BLaER1 (cell line): ENCODE data around the gene SVOPL.
"Not testable (repeated sequence)": the region's sequence is repeated elsewhere in the genome, so short reads cannot be mapped to it uniquely, and the experiment has no call there.

Source experiments
- H3K27ac ChIP-seq: shearing (Covaris generic); formaldehyde crosslinking; 2 replicates; pipeline ENCODE4 v1.8.1; 2022
- H3K27me3 ChIP-seq: shearing (Covaris generic); formaldehyde crosslinking; 2 replicates; pipeline ENCODE4 v1.8.1; 2022
- H3K36me3 ChIP-seq: shearing (Covaris generic); formaldehyde crosslinking; 2 replicates; pipeline ENCODE4 v1.8.1; 2022
- H3K4me1 ChIP-seq: shearing (Covaris generic); formaldehyde crosslinking; 2 replicates; pipeline ENCODE4 v1.8.1; 2022
- H3K4me2 ChIP-seq: shearing (Covaris generic); formaldehyde crosslinking; 2 replicates; pipeline ENCODE4 v1.8.1; 2022
- H3K4me3 ChIP-seq: shearing (Covaris generic); formaldehyde crosslinking; 2 replicates; pipeline ENCODE4 v1.8.1; 2022
- H3K9ac ChIP-seq: shearing (Covaris generic); formaldehyde crosslinking; 2 replicates; pipeline ENCODE4 v1.8.1; 2022
- H3K9me3 ChIP-seq: shearing (Covaris generic); formaldehyde crosslinking; 2 replicates; pipeline ENCODE4 v1.8.1; 2022
- H4K20me1 ChIP-seq: shearing (Covaris generic); formaldehyde crosslinking; 2 replicates; pipeline ENCODE4 v1.8.1; 2022
- Cebpa-rat ChIP-seq: shearing (Covaris generic); IDR thresholded peaks from 2 replicates; pipeline ENCODE4 v1.8.1; 2022

Gene SVOPL

GRCh38 chr7:138710536-138711385, 9.6 kb upstream of the SVOPL start:
- Histone ChIP-seq H3K4me1 (no peaks in the 10 kb centered on the region), H3K9me3 (no peaks in the 10 kb centered on the region), H4K20me1 (no peaks in the 10 kb centered on the region), H3K27ac (no peak overlapping the region), H3K4me3 (no peak overlapping the region), H3K4me2 (no peak overlapping the region), H3K36me3 (no peaks in the 10 kb centered on the region), H3K27me3 (no peaks in the 10 kb centered on the region), H3K9ac (no peak overlapping the region)
- TF ChIP-seq Cebpa-rat, result no peak

GRCh38 chr7:138705167-138705566, 4.0 kb upstream of the SVOPL start:
- Histone ChIP-seq H3K9ac (no peak overlapping the region), H4K20me1 (no peaks in the 10 kb centered on the region), H3K27me3 (no peaks in the 10 kb centered on the region), H3K4me3 (no peak overlapping the region), H3K9me3 (no peaks in the 10 kb centered on the region), H3K4me1 (no peaks in the 10 kb centered on the region), H3K36me3 (no peaks in the 10 kb centered on the region), H3K4me2 (no peak overlapping the region), H3K27ac (no peak overlapping the region)
- TF ChIP-seq Cebpa-rat, result no peak

- H3K9ac ChIP-seq, result no peak overlapping the region
- H4K20me1 ChIP-seq, result no peaks in the 10 kb centered on the region
- no peak for TF ChIP-seq Cebpa-rat
- H3K27me3 ChIP-seq, result no peaks in the 10 kb centered on the region
- H3K4me2 ChIP-seq, result no peak overlapping the region
- no peaks in the 10 kb centered on the region for H3K9me3 ChIP-seq
- H3K36me3 ChIP-seq, result no peaks in the 10 kb centered on the region
- H3K27ac ChIP-seq, result no peak overlapping the region
- no peaks in the 10 kb centered on the region for H3K4me1 ChIP-seq
- no peak overlapping the region for H3K4me3 ChIP-seq
These were observed 368 bp upstream of the SVOPL start for GRCh38 chr7:138701537-138701923.

GRCh38 chr7:138699661-138700060, 1.5 kb downstream of the SVOPL start:
- no peak for TF ChIP-seq Cebpa-rat
- Histone ChIP-seq H3K27me3 (no peaks in the 10 kb centered on the region), H3K4me1 (no peaks in the 10 kb centered on the region), H3K4me3 (no peak overlapping the region), H3K27ac (no peak overlapping the region), H4K20me1 (no peaks in the 10 kb centered on the region), H3K4me2 (no peak overlapping the region), H3K9me3 (no peaks in the 10 kb centered on the region), H3K9ac (no peak overlapping the region), H3K36me3 (no peaks in the 10 kb centered on the region)

GRCh38 chr7:138698281-138698680, 2.9 kb downstream of the SVOPL start:
- Histone ChIP-seq H3K27me3 (no peaks in the 10 kb centered on the region), H3K36me3 (no peaks in the 10 kb centered on the region), H3K9ac (no peak overlapping the region), H3K4me3 (no peak overlapping the region), H4K20me1 (no peaks in the 10 kb centered on the region), H3K9me3 (no peaks in the 10 kb centered on the region), H3K4me1 (no peaks in the 10 kb centered on the region), H3K27ac (no peak overlapping the region), H3K4me2 (no peak overlapping the region)
- no peak for TF ChIP-seq Cebpa-rat

- no peaks in the 10 kb centered on the region for H4K20me1 ChIP-seq
- TF ChIP-seq Cebpa-rat, result no peak
- H3K27ac ChIP-seq, result no peak overlapping the region
- H3K27me3 ChIP-seq, result no peaks in the 10 kb centered on the region
- H3K36me3 ChIP-seq, result no peaks in the 10 kb centered on the region
- no peaks in the 10 kb centered on the region for H3K9me3 ChIP-seq
- no peak overlapping the region for H3K9ac ChIP-seq
- no peak overlapping the region for H3K4me3 ChIP-seq
- no peaks in the 10 kb centered on the region for H3K4me1 ChIP-seq
- no peak overlapping the region for H3K4me2 ChIP-seq
These were observed 3.5 kb downstream of the SVOPL start for GRCh38 chr7:138697535-138698182.

- H3K9me3 ChIP-seq, H3K27me3 ChIP-seq, H4K20me1 ChIP-seq, H3K9ac ChIP-seq, H3K36me3 ChIP-seq, H3K4me3 ChIP-seq, H3K27ac ChIP-seq, H3K4me1 ChIP-seq, H3K4me2 ChIP-seq: not testable (repeated sequence)
These were observed 5.4 kb downstream of the SVOPL start for GRCh38 chr7:138695776-138696175.

- Histone ChIP-seq H3K27me3 (no peaks in the 10 kb centered on the region), H3K27ac (no peak overlapping the region), H3K4me3 (no peak overlapping the region), H3K4me2 (no peak overlapping the region), H3K9me3 (no peaks in the 10 kb centered on the region), H3K36me3 (no peaks in the 10 kb centered on the region), H3K4me1 (no peaks in the 10 kb centered on the region), H3K9ac (no peak overlapping the region), H4K20me1 (no peaks in the 10 kb centered on the region)
- TF ChIP-seq Cebpa-rat, result no peak
These were observed 6.1 kb downstream of the SVOPL start for GRCh38 chr7:138695106-138695505.

GRCh38 chr7:138691178-138691577, 10.0 kb downstream of the SVOPL start:
- H4K20me1 ChIP-seq, result no peaks in the 10 kb centered on the region
- no peak overlapping the region for H3K9ac ChIP-seq
- TF ChIP-seq Cebpa-rat, result no peak
- no peak overlapping the region for H3K4me2 ChIP-seq
- no peaks in the 10 kb centered on the region for H3K36me3 ChIP-seq
- H3K27ac ChIP-seq, result no peak overlapping the region
- no peaks in the 10 kb centered on the region for H3K4me1 ChIP-seq
- no peak overlapping the region for H3K4me3 ChIP-seq
- no peaks in the 10 kb centered on the region for H3K27me3 ChIP-seq
- H3K9me3 ChIP-seq, result no peaks in the 10 kb centered on the region; the same call in 1 of the 2 replicates

- Histone ChIP-seq H3K36me3 (no peaks in the 10 kb centered on the region), H3K4me3 (no peak overlapping the region)
- TF ChIP-seq Cebpa-rat, result no peak
These were observed 10.7 kb downstream of the SVOPL start for GRCh38 chr7:138690495-138690894.

GRCh38 chr7:138688037-138688436, 13.1 kb downstream of the SVOPL start:
- not testable (repeated sequence) for H3K9me3 ChIP-seq, H3K4me2 ChIP-seq, H3K4me1 ChIP-seq, H3K9ac ChIP-seq, H3K27me3 ChIP-seq, H3K27ac ChIP-seq, H3K36me3 ChIP-seq, H4K20me1 ChIP-seq, H3K4me3 ChIP-seq

More at GRCh38 chr7:138690495-138690894, 10.7 kb downstream of the SVOPL start:
- H3K9me3 ChIP-seq, result no peaks in the 10 kb centered on the region; the same call in 1 of the 2 replicates
- no peak overlapping the region for H3K4me2 ChIP-seq
- no peak overlapping the region for H3K27ac ChIP-seq
- H4K20me1 ChIP-seq, result no peaks in the 10 kb centered on the region
- no peaks in the 10 kb centered on the region for H3K4me1 ChIP-seq
- no peak overlapping the region for H3K9ac ChIP-seq
- no peaks in the 10 kb centered on the region for H3K27me3 ChIP-seq
